Neural cell (in vitro differentiated cells): ENCODE data around the gene SUMO1. TPM values are rescaled to one million over a fixed set of nuclear protein-coding genes. Genes with fewer than 3 reads are reported as not detected.

Source experiments
- H2AFZ ChIP-seq: fragments of 200-600, 300-800 bp; sonication (generic), shearing (Covaris generic); 2 replicates; pipeline ENCODE4 v1.6.0; 2014; ENCODE audit warnings: low read depth, mild to moderate bottlenecking, antibody characterized with exemption, low read length, moderate library complexity
- H3F3A ChIP-seq: fragments of 200-600 bp; shearing (Covaris generic); 2 replicates; pipeline ENCODE4 v1.6.1; 2016; ENCODE audit warnings: mild to moderate bottlenecking, moderate library complexity, mixed read lengths, antibody characterized with exemption, low read length; ENCODE audit not compliant: insufficient read depth, poor library complexity, severe bottlenecking
- H3K27ac ChIP-seq: fragments of 200-600, 300-800 bp; sonication (generic), shearing (Covaris generic); 2 replicates; pipeline ENCODE4 v1.5.1; 2014; ENCODE audit warnings: mild to moderate bottlenecking, low read length, moderate library complexity
- H3K27me3 ChIP-seq: fragments of 300-800, 200-600 bp; sonication (generic), shearing (Covaris generic); 2 replicates; pipeline ENCODE4 v1.6.0; 2014; ENCODE audit warnings: mild to moderate bottlenecking, low read depth, low read length, moderate library complexity; ENCODE audit not compliant: insufficient read depth
- H3K36me3 ChIP-seq: fragments of 300-800, 200-600 bp; sonication (generic), shearing (Covaris generic); 2 replicates; pipeline ENCODE4 v1.5.1; 2014; ENCODE audit warnings: mild to moderate bottlenecking, antibody characterized with exemption, low read length, moderate library complexity; ENCODE audit not compliant: insufficient read depth
- H3K4me2 ChIP-seq: fragments of 300-800, 200-600 bp; sonication (generic), shearing (Covaris generic); 2 replicates; pipeline ENCODE4 v1.6.0; 2014; ENCODE audit warnings: mild to moderate bottlenecking, low read length
- H3K4me3 ChIP-seq: fragments of 300-800, 200-600 bp; sonication (generic), shearing (Covaris generic); 2 replicates; pipeline ENCODE4 v1.5.1; 2014; ENCODE audit warnings: mild to moderate bottlenecking, low read length, moderate library complexity
- H3K79me2 ChIP-seq: fragments of 200-600 bp; shearing (Covaris generic); replicated peaks from 2 replicates; pipeline ENCODE4 v1.6.0; 2014; ENCODE audit warnings: mild to moderate bottlenecking, low read length, moderate library complexity; ENCODE audit not compliant: insufficient read depth
- H3K9ac ChIP-seq: fragments of 300-800, 200-600 bp; sonication (generic), shearing (Covaris generic); 2 replicates; pipeline ENCODE4 v1.6.1; 2016; ENCODE audit warnings: mild to moderate bottlenecking, low read length, mixed read lengths
- H3K9me2 ChIP-seq: fragments of 200-600 bp; shearing (Covaris generic); 2 replicates; pipeline ENCODE4 v1.6.1; 2016; ENCODE audit warnings: mild to moderate bottlenecking, low read length, mixed read lengths; ENCODE audit not compliant: insufficient read depth
- H3K9me3 ChIP-seq: fragments of 200-600, 300-800 bp; sonication (generic), shearing (Covaris generic); 2 replicates; pipeline ENCODE4 v1.6.1; 2016; ENCODE audit warnings: mild to moderate bottlenecking, mixed run types, low read length, moderate library complexity, mixed read lengths
- H4K20me1 ChIP-seq: fragments of 200-600 bp; shearing (Covaris generic); 2 replicates; pipeline ENCODE4 v1.6.1; 2016; ENCODE audit warnings: mild to moderate bottlenecking, mixed run types; ENCODE audit not compliant: insufficient read depth
- EP300 ChIP-seq: fragments of 450-650 bp; conservative IDR thresholded peaks from 2 replicates; pipeline ENCODE4 v1.6.1; 2014; ENCODE audit warnings: antibody characterized with exemption, mild to moderate bottlenecking, moderate library complexity; ENCODE audit not compliant: poor library complexity, severe bottlenecking
- EZH2 ChIP-seq: fragments of 200-600, 300-800 bp; shearing (Covaris generic), sonication (generic); IDR thresholded peaks from 2 replicates; pipeline ENCODE4 v1.6.1; 2014; ENCODE audit warnings: antibody characterized with exemption, low read length, borderline replicate concordance, mild to moderate bottlenecking; ENCODE audit not compliant: insufficient read depth, poor library complexity, severe bottlenecking
- MXI1 ChIP-seq: fragments of 450-650 bp; conservative IDR thresholded peaks from 2 replicates; pipeline ENCODE4 v1.6.1; 2014; ENCODE audit warnings: antibody characterized with exemption, mild to moderate bottlenecking; ENCODE audit not compliant: poor library complexity, severe bottlenecking
- POLR2AphosphoS5 ChIP-seq: IDR thresholded peaks from 2 replicates; pipeline ENCODE4 v1.6.1; 2012
- RAD21 ChIP-seq: fragments of 450-650 bp; conservative IDR thresholded peaks from 2 replicates; pipeline ENCODE4 v1.6.1; 2014; ENCODE audit warnings: antibody characterized with exemption, mild to moderate bottlenecking, moderate library complexity
- REST ChIP-seq: IDR thresholded peaks from 2 replicates; pipeline ENCODE4 v1.6.1; 2012; ENCODE audit warnings: borderline replicate concordance
- SMC3 ChIP-seq: fragments of 450-650 bp; conservative IDR thresholded peaks from 2 replicates; pipeline ENCODE4 v1.6.1; 2014; ENCODE audit warnings: antibody characterized with exemption, mild to moderate bottlenecking, moderate library complexity; ENCODE audit not compliant: poor library complexity
- TAF1 ChIP-seq: IDR thresholded peaks from 2 replicates; pipeline ENCODE4 v1.6.1; 2012; ENCODE audit warnings: low read depth
- polyA plus RNA-seq: library from polyadenylated mRNA; depleted of rRNA; stranded (reverse); fragments of >200 nt; gene quantifications from 2 replicates; pipeline ENCODE4 v1.2.3, GENCODE V29; 2014
- TF ChIP-seq, protein P1 (sequence below): fragments of 450-650 bp; IDR thresholded peaks from 2 replicates; pipeline ENCODE4 v1.5.1; 2014; ENCODE audit warnings: antibody characterized with exemption, mild to moderate bottlenecking, moderate library complexity; ENCODE audit not compliant: poor library complexity, severe bottlenecking

SUMO1 gene
- polyA plus RNA-seq, 1 donor from 2014 or later: 365 TPM

DNA sequence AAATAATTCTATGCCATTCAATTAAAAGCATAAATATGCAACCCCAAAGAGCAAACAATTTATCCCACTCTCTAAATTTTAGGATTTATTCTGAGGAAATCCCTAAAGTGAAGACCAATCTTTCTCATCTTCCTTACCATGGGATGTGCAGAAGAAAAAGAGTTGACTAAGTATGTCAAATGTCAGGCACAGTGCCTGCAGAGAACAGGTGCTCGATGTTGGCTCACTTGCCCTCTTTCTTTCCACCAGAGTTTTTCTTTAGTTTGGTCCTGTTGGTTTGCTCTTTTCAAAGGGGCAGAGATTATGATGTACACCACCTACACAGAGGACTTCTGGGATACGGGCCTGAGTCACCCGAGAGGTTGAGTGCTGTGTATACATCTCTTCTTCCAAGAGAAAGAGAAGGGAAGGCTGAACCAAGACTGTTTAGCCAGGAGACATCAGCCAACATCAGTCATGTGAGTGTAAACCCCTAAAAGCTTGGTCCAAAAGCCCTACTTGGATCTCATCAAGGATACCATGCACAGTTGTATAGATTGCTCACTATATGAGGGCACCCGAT lies 51.7 kb downstream of the SUMO1 start:
- no peak for TF ChIP-seq EZH2
- no peak for TF ChIP-seq EP300
- no peak for TF ChIP-seq SMC3
- TF ChIP-seq RAD21: no peak
- no peak for TF ChIP-seq POLR2AphosphoS5
- TF ChIP-seq MXI1: no peak
- no peak for TF ChIP-seq TAF1
- TF ChIP-seq, protein P1, sequence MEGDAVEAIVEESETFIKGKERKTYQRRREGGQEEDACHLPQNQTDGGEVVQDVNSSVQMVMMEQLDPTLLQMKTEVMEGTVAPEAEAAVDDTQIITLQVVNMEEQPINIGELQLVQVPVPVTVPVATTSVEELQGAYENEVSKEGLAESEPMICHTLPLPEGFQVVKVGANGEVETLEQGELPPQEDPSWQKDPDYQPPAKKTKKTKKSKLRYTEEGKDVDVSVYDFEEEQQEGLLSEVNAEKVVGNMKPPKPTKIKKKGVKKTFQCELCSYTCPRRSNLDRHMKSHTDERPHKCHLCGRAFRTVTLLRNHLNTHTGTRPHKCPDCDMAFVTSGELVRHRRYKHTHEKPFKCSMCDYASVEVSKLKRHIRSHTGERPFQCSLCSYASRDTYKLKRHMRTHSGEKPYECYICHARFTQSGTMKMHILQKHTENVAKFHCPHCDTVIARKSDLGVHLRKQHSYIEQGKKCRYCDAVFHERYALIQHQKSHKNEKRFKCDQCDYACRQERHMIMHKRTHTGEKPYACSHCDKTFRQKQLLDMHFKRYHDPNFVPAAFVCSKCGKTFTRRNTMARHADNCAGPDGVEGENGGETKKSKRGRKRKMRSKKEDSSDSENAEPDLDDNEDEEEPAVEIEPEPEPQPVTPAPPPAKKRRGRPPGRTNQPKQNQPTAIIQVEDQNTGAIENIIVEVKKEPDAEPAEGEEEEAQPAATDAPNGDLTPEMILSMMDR: no peak
- no peak for TF ChIP-seq REST
- no peaks in the 10 kb centered on the region for H3F3A ChIP-seq

GRCh38 chr2:202185156-202185555 lies 53.2 kb downstream of the SUMO1 start:
- H3K9me2 ChIP-seq: no peaks in the 10 kb centered on the region
- H3K79me2 ChIP-seq: no peaks in the 10 kb centered on the region
- H3K4me3 ChIP-seq: no peak overlapping the region
- no peaks in the 10 kb centered on the region for H3K27me3 ChIP-seq
- no peaks in the 10 kb centered on the region for H4K20me1 ChIP-seq
- no peak overlapping the region for H3K4me2 ChIP-seq
- H3K9ac ChIP-seq: no peak overlapping the region
- H3K9me3 ChIP-seq: no peaks in the 10 kb centered on the region
- no peak overlapping the region for H3K27ac ChIP-seq
- TF ChIP-seq MXI1: no peak
- TF ChIP-seq REST: no peak
- TF ChIP-seq SMC3: no peak
- TF ChIP-seq POLR2AphosphoS5: no peak
- no peak for TF ChIP-seq RAD21
- no peak for TF ChIP-seq TAF1
- TF ChIP-seq EZH2: no peak
- TF ChIP-seq, protein P1: no peak
- no peaks in the 10 kb centered on the region for H3K36me3 ChIP-seq
- no peak overlapping the region for H2AFZ ChIP-seq
- H3F3A ChIP-seq: no peaks in the 10 kb centered on the region

More for the DNA sequence above, 51.7 kb downstream of the SUMO1 start:
- Histone ChIP-seq H3K79me2 (no peaks in the 10 kb centered on the region), H3K27me3 (no peaks in the 10 kb centered on the region), H3K9me2 (no peaks in the 10 kb centered on the region), H3K4me3 (no peak overlapping the region), H3K36me3 (no peaks in the 10 kb centered on the region), H3K9me3 (no peaks in the 10 kb centered on the region), H2AFZ (no peak overlapping the region), H3K27ac (no peak overlapping the region), H3K4me2 (no peak overlapping the region), H3K9ac (no peak overlapping the region), H4K20me1 (no peaks in the 10 kb centered on the region)
